Neural progenitor cell (in vitro differentiated cells): ENCODE results near the gene SMOC2. TPM values are rescaled to one million over a fixed set of nuclear protein-coding genes. Genes with fewer than 3 reads are reported as not detected.

Source experiments
- DNase-seq: peaks from one replicate; pipeline ENCODE4 v3.0.0-alpha.2; 2016; ENCODE audit warnings: low spot score
- H2AFZ ChIP-seq: fragments of 200-600 bp; sonication (generic); replicated peaks from 2 replicates; pipeline ENCODE4 v1.6.1; 2016; ENCODE audit warnings: antibody characterized with exemption
- H3F3A ChIP-seq: fragments of 200-600 bp; sonication (generic); 2 replicates; pipeline ENCODE4 v1.6.1; 2016; ENCODE audit warnings: antibody characterized with exemption, low read depth
- H3K27ac ChIP-seq: fragments of 200-600 bp; sonication (generic); 2 replicates; pipeline ENCODE4 v1.5.1; 2016; ENCODE audit warnings: mild to moderate bottlenecking
- H3K27me3 ChIP-seq: fragments of 200-600 bp; sonication (generic); 2 replicates; pipeline ENCODE4 v1.6.1; 2016; ENCODE audit warnings: mild to moderate bottlenecking, moderate library complexity
- H3K36me3 ChIP-seq: fragments of 200-600 bp; sonication (generic); 2 replicates; pipeline ENCODE4 v1.5.1; 2016
- H3K4me1 ChIP-seq: fragments of 200-600 bp; sonication (generic); 2 replicates; pipeline ENCODE4 v1.6.1; 2016; ENCODE audit warnings: mixed run types
- H3K4me2 ChIP-seq: fragments of 200-600 bp; sonication (generic); 2 replicates; pipeline ENCODE4 v1.6.1; 2016
- H3K4me3 ChIP-seq: fragments of 200-600 bp; sonication (generic); 2 replicates; pipeline ENCODE4 v1.5.1; 2016
- H3K79me2 ChIP-seq: fragments of 200-600 bp; sonication (generic); 2 replicates; pipeline ENCODE4 v1.6.1; 2016; ENCODE audit warnings: low read depth
- H3K9ac ChIP-seq: fragments of 200-600 bp; sonication (generic); 2 replicates; pipeline ENCODE4 v1.6.1; 2016
- H3K9me3 ChIP-seq: fragments of 200-600 bp; sonication (generic); 2 replicates; pipeline ENCODE4 v1.5.1; 2016; ENCODE audit warnings: low read depth
- H4K20me1 ChIP-seq: fragments of 200-600 bp; sonication (generic); 2 replicates; pipeline ENCODE4 v1.6.1; 2016; ENCODE audit warnings: low read depth
- H3K27ac Mint-ChIP-seq: 3 replicates; pipeline ENCODE4 v1.8.0; 2021; ENCODE audit warnings: mixed read lengths
- H3K27me3 Mint-ChIP-seq: 2 replicates; pipeline ENCODE4 v1.8.0; 2022; ENCODE audit warnings: low read depth, mild to moderate bottlenecking, inconsistent platforms, moderate library complexity, mixed read lengths; ENCODE audit not compliant: insufficient read depth
- H3K36me3 Mint-ChIP-seq: 3 replicates; pipeline ENCODE4 v1.8.0; 2021; ENCODE audit warnings: mixed read lengths
- H3K4me1 Mint-ChIP-seq: 3 replicates; pipeline ENCODE4 v1.8.0; 2021; ENCODE audit warnings: mixed read lengths
- H3K4me3 Mint-ChIP-seq: 3 replicates; pipeline ENCODE4 v1.8.0; 2021; ENCODE audit warnings: mild to moderate bottlenecking, moderate library complexity, mixed read lengths
- H3K9me3 Mint-ChIP-seq: 3 replicates; pipeline ENCODE4 v1.8.0; 2020; ENCODE audit warnings: mixed read lengths
- EZH2 ChIP-seq: fragments of 200-600 bp; sonication (generic); IDR thresholded peaks from 2 replicates; pipeline ENCODE4 v1.6.1; 2017; ENCODE audit warnings: antibody characterized with exemption, mild to moderate bottlenecking, moderate library complexity
- EZH2phosphoT487 ChIP-seq: fragments of 200-600 bp; sonication (generic); IDR thresholded peaks from 2 replicates; pipeline ENCODE4 v1.6.1; 2017; ENCODE audit warnings: antibody characterized with exemption
- total RNA-seq: library from RNA; depleted of rRNA; stranded (reverse); fragments of >200 nt; gene quantifications from 2 replicates; pipeline ENCODE4 v1.2.3, GENCODE V29; 2015; ENCODE audit warnings: low replicate concordance
- TF ChIP-seq, protein P1 (sequence below): fragments of 200-600 bp; sonication (generic); IDR thresholded peaks from 2 replicates; pipeline ENCODE4 v1.5.1; 2017; ENCODE audit warnings: antibody characterized with exemption, mild to moderate bottlenecking

SMOC2 gene
- total RNA-seq, 1 donor from 2014 or later, result 0.75 TPM

DNA sequence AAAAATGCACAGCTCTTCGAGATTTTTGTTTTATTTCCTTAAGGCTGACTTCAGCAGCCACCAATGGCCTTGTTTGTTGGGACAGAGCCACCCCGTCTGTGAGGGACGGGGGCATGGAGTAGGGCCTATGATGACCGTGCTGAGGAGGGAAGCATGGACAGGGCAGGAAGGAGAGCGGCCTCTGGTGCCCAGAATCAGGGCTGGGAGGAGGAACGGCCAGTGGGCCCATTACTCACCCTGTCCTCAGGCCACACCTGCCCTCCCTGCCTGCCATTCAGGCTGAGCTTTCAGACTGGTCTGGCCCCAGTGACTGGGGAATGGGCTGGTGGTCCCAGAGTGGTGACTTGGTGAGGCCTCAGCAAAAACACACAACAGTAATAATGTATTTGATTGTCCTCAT lies 104.4 kb downstream of the SMOC2 start:
- peaks cover 18% of the 10 kb centered on the region for H3K4me1 ChIP-seq
- H2AFZ ChIP-seq, result no peak overlapping the region
- TF ChIP-seq, protein P1, sequence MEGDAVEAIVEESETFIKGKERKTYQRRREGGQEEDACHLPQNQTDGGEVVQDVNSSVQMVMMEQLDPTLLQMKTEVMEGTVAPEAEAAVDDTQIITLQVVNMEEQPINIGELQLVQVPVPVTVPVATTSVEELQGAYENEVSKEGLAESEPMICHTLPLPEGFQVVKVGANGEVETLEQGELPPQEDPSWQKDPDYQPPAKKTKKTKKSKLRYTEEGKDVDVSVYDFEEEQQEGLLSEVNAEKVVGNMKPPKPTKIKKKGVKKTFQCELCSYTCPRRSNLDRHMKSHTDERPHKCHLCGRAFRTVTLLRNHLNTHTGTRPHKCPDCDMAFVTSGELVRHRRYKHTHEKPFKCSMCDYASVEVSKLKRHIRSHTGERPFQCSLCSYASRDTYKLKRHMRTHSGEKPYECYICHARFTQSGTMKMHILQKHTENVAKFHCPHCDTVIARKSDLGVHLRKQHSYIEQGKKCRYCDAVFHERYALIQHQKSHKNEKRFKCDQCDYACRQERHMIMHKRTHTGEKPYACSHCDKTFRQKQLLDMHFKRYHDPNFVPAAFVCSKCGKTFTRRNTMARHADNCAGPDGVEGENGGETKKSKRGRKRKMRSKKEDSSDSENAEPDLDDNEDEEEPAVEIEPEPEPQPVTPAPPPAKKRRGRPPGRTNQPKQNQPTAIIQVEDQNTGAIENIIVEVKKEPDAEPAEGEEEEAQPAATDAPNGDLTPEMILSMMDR, result no peak
- TF ChIP-seq EZH2 (no peak), EZH2phosphoT487 (no peak)
- no peaks in the 10 kb centered on the region for H3K36me3 ChIP-seq
- H3K36me3 Mint-ChIP-seq, result no peaks in the 10 kb centered on the region
- peaks cover 7% of the 10 kb centered on the region for H3K4me1 Mint-ChIP-seq
- no peaks in the 10 kb centered on the region for H4K20me1 ChIP-seq
- peaks cover 5% of the 10 kb centered on the region for H3F3A ChIP-seq
- no peak overlapping the region for H3K27ac Mint-ChIP-seq
- no peak overlapping the region for H3K27ac ChIP-seq
- H3K27me3 ChIP-seq, result no peaks in the 10 kb centered on the region
- no peak overlapping the region for H3K4me3 ChIP-seq
- DNase-seq, result no peak
- H3K4me3 Mint-ChIP-seq, result no peak overlapping the region
- H3K9ac ChIP-seq, result no peak overlapping the region
- H3K79me2 ChIP-seq, result no peaks in the 10 kb centered on the region
- no peaks in the 10 kb centered on the region for H3K9me3 ChIP-seq
- no peak overlapping the region for H3K4me2 ChIP-seq
- no peaks in the 10 kb centered on the region for H3K9me3 Mint-ChIP-seq
- H3K27me3 Mint-ChIP-seq, result peaks cover 8% of the 10 kb centered on the region

DNA sequence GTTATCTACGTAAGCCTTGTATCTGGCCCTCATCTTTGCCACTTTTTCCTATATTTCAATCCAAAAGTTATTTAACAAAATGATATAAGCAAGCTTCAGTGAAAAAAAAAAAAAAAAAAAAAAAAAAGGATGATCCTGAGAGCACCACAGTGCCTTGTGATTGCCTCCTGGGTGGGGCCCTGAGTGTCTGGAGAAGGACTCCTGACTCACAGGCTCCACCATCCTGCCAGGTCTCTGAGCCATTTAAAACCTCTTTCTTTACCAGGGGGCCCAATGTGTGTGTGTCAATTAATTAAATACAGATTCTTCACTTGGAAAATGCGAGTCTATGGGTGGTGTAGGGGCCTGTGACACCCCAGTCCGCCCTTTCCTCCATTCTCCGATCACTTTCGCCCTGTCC lies 105.2 kb downstream of the SMOC2 start:
- Mint-ChIP-seq H3K27me3 (peaks cover 9% of the 10 kb centered on the region), H3K27ac (no peak overlapping the region), H3K4me3 (no peak overlapping the region), H3K9me3 (no peaks in the 10 kb centered on the region), H3K4me1 (peaks cover 3% of the 10 kb centered on the region), H3K36me3 (no peaks in the 10 kb centered on the region)
- no peaks in the 10 kb centered on the region for H3K36me3 ChIP-seq
- H3K27me3 ChIP-seq, result no peaks in the 10 kb centered on the region
- peaks cover 11% of the 10 kb centered on the region for H3K4me1 ChIP-seq
- no peak overlapping the region for H3K4me2 ChIP-seq
- H3K9ac ChIP-seq, result no peak overlapping the region
- H4K20me1 ChIP-seq, result no peaks in the 10 kb centered on the region
- H2AFZ ChIP-seq, result no peak overlapping the region
- H3K4me3 ChIP-seq, result no peak overlapping the region
- H3K27ac ChIP-seq, result no peak overlapping the region
- no peaks in the 10 kb centered on the region for H3K79me2 ChIP-seq
- no peaks in the 10 kb centered on the region for H3K9me3 ChIP-seq
- no peak for DNase-seq
- H3F3A ChIP-seq, result peaks cover 5% of the 10 kb centered on the region
- TF ChIP-seq EZH2 (no peak), EZH2phosphoT487 (no peak)
- TF ChIP-seq, protein P1, result no peak

DNA sequence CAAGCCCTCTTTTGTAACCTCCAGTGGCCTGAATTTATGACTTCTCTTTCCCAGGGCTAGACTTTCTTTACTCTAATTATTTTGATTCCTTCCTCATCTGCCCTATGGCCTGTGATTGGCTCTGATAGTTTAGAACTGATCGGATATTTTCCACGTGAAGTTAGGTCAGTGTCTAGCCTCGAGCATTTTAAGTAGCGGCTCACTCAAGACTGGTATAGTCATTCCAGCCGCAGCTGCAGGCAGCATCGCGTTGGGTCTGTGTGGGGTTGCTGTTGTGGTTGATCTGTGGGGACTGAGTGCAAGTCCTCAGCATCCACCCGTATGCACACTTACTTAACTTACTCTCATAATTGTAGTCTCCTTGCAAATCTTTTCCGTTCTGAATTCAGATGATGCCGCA lies 105.7 kb downstream of the SMOC2 start:
- H4K20me1 ChIP-seq, result no peaks in the 10 kb centered on the region
- no peaks in the 10 kb centered on the region for H3K36me3 Mint-ChIP-seq
- TF ChIP-seq, protein P1, result no peak
- no peak for TF ChIP-seq EZH2phosphoT487
- no peak for TF ChIP-seq EZH2
- no peak overlapping the region for H3K27ac Mint-ChIP-seq
- no peak overlapping the region for H3K4me3 ChIP-seq
- no peak overlapping the region for H3K9ac ChIP-seq
- H3K4me1 Mint-ChIP-seq, result peaks cover 3% of the 10 kb centered on the region
- H3K4me3 Mint-ChIP-seq, result no peak overlapping the region
- no peaks in the 10 kb centered on the region for H3K9me3 Mint-ChIP-seq
- no peaks in the 10 kb centered on the region for H3K79me2 ChIP-seq
- no peak overlapping the region for H2AFZ ChIP-seq
- H3K27ac ChIP-seq, result no peak overlapping the region
- H3K27me3 ChIP-seq, result no peaks in the 10 kb centered on the region
- peaks cover 9% of the 10 kb centered on the region for H3K4me1 ChIP-seq
- H3F3A ChIP-seq, result peaks cover 5% of the 10 kb centered on the region
- peaks cover 9% of the 10 kb centered on the region for H3K27me3 Mint-ChIP-seq
- no peak for DNase-seq
- H3K4me2 ChIP-seq, result no peak overlapping the region
- H3K36me3 ChIP-seq, result no peaks in the 10 kb centered on the region
- no peaks in the 10 kb centered on the region for H3K9me3 ChIP-seq

DNA sequence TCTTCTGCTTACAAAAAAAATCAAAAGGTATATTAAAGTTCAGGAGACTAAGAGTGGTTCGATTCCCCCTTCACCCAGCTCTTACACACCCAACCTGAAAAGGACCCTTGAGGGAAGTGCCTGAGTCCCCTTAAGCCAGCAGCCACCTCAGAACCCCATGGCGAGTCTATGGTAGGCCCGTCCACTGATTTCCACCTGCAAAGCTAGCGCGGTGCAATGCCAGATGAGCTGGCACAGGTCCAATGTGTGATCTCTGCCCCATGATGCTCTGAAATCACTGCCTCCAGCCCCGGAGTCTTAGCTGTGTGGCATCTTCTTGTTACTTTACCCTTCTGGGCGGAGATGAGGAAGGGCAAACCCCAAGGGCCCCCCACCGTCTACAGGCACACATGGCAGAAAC lies 109.3 kb downstream of the SMOC2 start:
- no peaks in the 10 kb centered on the region for H3F3A ChIP-seq
- no peak overlapping the region for H3K4me3 Mint-ChIP-seq
- H3K4me1 ChIP-seq, result no peaks in the 10 kb centered on the region
- no peaks in the 10 kb centered on the region for H3K36me3 Mint-ChIP-seq
- H3K4me3 ChIP-seq, result no peak overlapping the region
- H3K4me1 Mint-ChIP-seq, result no peaks in the 10 kb centered on the region
- no peak overlapping the region for H2AFZ ChIP-seq
- no peaks in the 10 kb centered on the region for H3K36me3 ChIP-seq
- H3K27ac Mint-ChIP-seq, result no peak overlapping the region
- H3K9ac ChIP-seq, result no peak overlapping the region
- TF ChIP-seq EZH2phosphoT487 (no peak), EZH2 (no peak)
- TF ChIP-seq, protein P1, result no peak
- H3K9me3 Mint-ChIP-seq, result peaks cover 2% of the 10 kb centered on the region
- no peaks in the 10 kb centered on the region for H4K20me1 ChIP-seq
- H3K79me2 ChIP-seq, result no peaks in the 10 kb centered on the region
- no peak overlapping the region for H3K4me2 ChIP-seq
- no peak for DNase-seq
- H3K27me3 ChIP-seq, result no peaks in the 10 kb centered on the region
- H3K27ac ChIP-seq, result no peak overlapping the region
- peaks cover 11% of the 10 kb centered on the region for H3K27me3 Mint-ChIP-seq
- no peaks in the 10 kb centered on the region for H3K9me3 ChIP-seq
